ENCODE results near the gene DKC1.

GRCh38 chrX:154774622-154775021 lies 12.0 kb downstream of the DKC1 start:
- TF ChIP-seq POLR2A (IDR thresholded peaks at IDR 0.05) = no peak
- no peak for TF ChIP-seq CTCF (IDR thresholded peaks at IDR 0.05)
- TF ChIP-seq POLR2AphosphoS5 (IDR thresholded peaks at IDR 0.05) = no peak
